GM13977 (cell line): Measurements from ENCODE around the gene FUCA1.

Experiments used
- DNase-seq: peaks from one replicate; pipeline ENCODE4 v3.0.0; 2012; ENCODE audit warnings: low spot score
- CTCF ChIP-seq: IDR thresholded peaks from 2 replicates; pipeline ENCODE4 v1.5.1; 2012; ENCODE audit warnings: mild to moderate bottlenecking, control low read depth; ENCODE audit not compliant: insufficient read depth; ENCODE audit errors: extremely low read depth, missing control alignments
- in situ Hi-C: fragments of 300-500 bp; cut with MboI; formaldehyde crosslinking; loops from one replicate; pipeline ENCODE4 v1.12.0; 2022; ENCODE audit warnings: low sequenced_read_pairs, low pct_unique_long_range_greater_than_20kb, mixed read lengths, inconsistent platforms; ENCODE audit not compliant: unreplicated experiment

FUCA1 gene

GRCh38 chr1:23875382-23875781, 7.3 kb upstream of the FUCA1 start:
- no peak for DNase-seq
- in situ Hi-C loops, result no loop called here

GRCh38 chr1:23872421-23872820, 4.3 kb upstream of the FUCA1 start:
- no peak for DNase-seq
- in situ Hi-C loops, result no loop called here

More at GRCh38 chr1:23875382-23875781, 7.3 kb upstream of the FUCA1 start:
- no peak for TF ChIP-seq CTCF

GRCh38 chr1:23869051-23869450, 961 bp upstream of the FUCA1 start:
- no peak for DNase-seq
- TF ChIP-seq CTCF, result no peak
- in situ Hi-C loops, result no loop called here

More at GRCh38 chr1:23872421-23872820, 4.3 kb upstream of the FUCA1 start:
- no peak for TF ChIP-seq CTCF

- in situ Hi-C loops, result no loop called here
- peak; percentile 28 for DNase-seq
These were observed 497 bp upstream of the FUCA1 start for GRCh38 chr1:23868557-23869016.

GRCh38 chr1:23867542-23867894, 572 bp downstream of the FUCA1 start:
- TF ChIP-seq CTCF, result no peak
- DNase-seq, result no peak
- in situ Hi-C loops, result no loop called here

More at GRCh38 chr1:23868557-23869016, 497 bp upstream of the FUCA1 start:
- TF ChIP-seq CTCF, result no peak

GRCh38 chr1:23865543-23865930, 2.6 kb downstream of the FUCA1 start:
- in situ Hi-C loops, result no loop called here
- TF ChIP-seq CTCF, result no peak
- DNase-seq, result peak; percentile 42

GRCh38 chr1:23864801-23865542, 3.1 kb downstream of the FUCA1 start:
- DNase-seq, result no peak
- no peak for TF ChIP-seq CTCF
- in situ Hi-C loops, result no loop called here
